ENCODE measurements around the gene DMBX1. TPM values are rescaled to one million over a fixed set of nuclear protein-coding genes. Genes with fewer than 3 reads are reported as not detected.
A peak's percentile ranks its signal among the peaks of the same experiment; 100 is the strongest.

Gene DMBX1
- polyA plus RNA-seq, 6 donors from 2014 or later: not detected

GRCh38 chr1:46490656-46491442 is 1.2 kb downstream of the DMBX1 start:
- DNase-seq (no peak), ATAC-seq (ENCODE audit: low read depth in 2 of 2) (no peak)
- H3K27ac Mint-ChIP-seq: no peak overlapping the region
- peaks cover 0 to 2% (median 0%) of the 10 kb centered on the region in 7 donors for H3K9me3 Mint-ChIP-seq
- peaks cover 15 to 38% (median 33%) of the 10 kb centered on the region in 3 donors for H3K4me1 Mint-ChIP-seq
- peaks cover 0 to 8% of the 10 kb centered on the region in 2 donors for H3K36me3 Mint-ChIP-seq
- peaks cover 67 to 98% (median 91%) of the 10 kb centered on the region in 3 donors for H3K27me3 Mint-ChIP-seq
- H3K4me3 Mint-ChIP-seq: peak overlapping the region in 5 of 8 donors; percentile 35 to 86 (median 56)

GRCh38 chr1:46491443-46492268 is 2.0 kb downstream of the DMBX1 start:
- Mint-ChIP-seq H3K4me3 (peak overlapping the region in 3 of 8 donors; percentile 2 to 32 (median 4)), H3K36me3 (peaks cover 0 to 8% of the 10 kb centered on the region in 2 donors), H3K27ac (no peak overlapping the region), H3K4me1 (peaks cover 15 to 38% (median 26%) of the 10 kb centered on the region in 3 donors), H3K27me3 (peaks cover 66 to 95% (median 91%) of the 10 kb centered on the region in 3 donors), H3K9me3 (peaks cover 0 to 2% (median 0%) of the 10 kb centered on the region in 7 donors)
- DNase-seq (no peak), ATAC-seq (ENCODE audit: low read depth in 2 of 2) (no peak)

- H3K4me3 Mint-ChIP-seq: no peak overlapping the region
- ATAC-seq (ENCODE audit: low read depth in 2 of 2) (no peak), DNase-seq (no peak)
- H3K27me3 Mint-ChIP-seq: peaks cover 68 to 95% (median 93%) of the 10 kb centered on the region in 3 donors
- peaks cover 0 to 2% (median 0%) of the 10 kb centered on the region in 7 donors for H3K9me3 Mint-ChIP-seq
- peaks cover 15 to 38% (median 26%) of the 10 kb centered on the region in 3 donors for H3K4me1 Mint-ChIP-seq
- no peak overlapping the region for H3K27ac Mint-ChIP-seq
- peaks cover 0 to 8% of the 10 kb centered on the region in 2 donors for H3K36me3 Mint-ChIP-seq
Observed at GRCh38 chr1:46492269-46492853, 2.7 kb downstream of the DMBX1 start.

GRCh38 chr1:46492871-46493270 is 3.2 kb downstream of the DMBX1 start:
- peaks cover 0 to 2% (median 0%) of the 10 kb centered on the region in 7 donors for H3K9me3 Mint-ChIP-seq
- DNase-seq: no peak
- H3K4me3 Mint-ChIP-seq: no peak overlapping the region
- H3K27me3 Mint-ChIP-seq: peaks cover 67 to 95% (median 92%) of the 10 kb centered on the region in 3 donors
- H3K27ac Mint-ChIP-seq: no peak overlapping the region
- peaks cover 0 to 8% of the 10 kb centered on the region in 2 donors for H3K36me3 Mint-ChIP-seq
- ATAC-seq (ENCODE audit: low read depth in 2 of 2): no peak
- H3K4me1 Mint-ChIP-seq: peaks cover 15 to 38% (median 26%) of the 10 kb centered on the region in 3 donors

- DNase-seq: no peak
- H3K27me3 Mint-ChIP-seq: peaks cover 66 to 96% (median 86%) of the 10 kb centered on the region in 3 donors
- H3K4me3 Mint-ChIP-seq: peak overlapping the region in 3 of 8 donors; percentile 2 to 44 (median 19)
- H3K4me1 Mint-ChIP-seq: peaks cover 15 to 35% (median 22%) of the 10 kb centered on the region in 3 donors
- peaks cover 0 to 8% of the 10 kb centered on the region in 2 donors for H3K36me3 Mint-ChIP-seq
- H3K27ac Mint-ChIP-seq: no peak overlapping the region
- peaks cover 0 to 2% (median 0%) of the 10 kb centered on the region in 7 donors for H3K9me3 Mint-ChIP-seq
- no peak for ATAC-seq (ENCODE audit: low read depth in 2 of 2)
Observed at GRCh38 chr1:46493316-46494032, 3.8 kb downstream of the DMBX1 start.

GRCh38 chr1:46494910-46495309 is 5.3 kb downstream of the DMBX1 start:
- no peaks in the 10 kb centered on the region for H3K9me3 Mint-ChIP-seq
- no peak overlapping the region for H3K4me3 Mint-ChIP-seq
- no peak overlapping the region for H3K27ac Mint-ChIP-seq
- peaks cover 3 to 20% (median 9%) of the 10 kb centered on the region in 3 donors for H3K4me1 Mint-ChIP-seq
- ATAC-seq (ENCODE audit: low read depth in 2 of 2): no peak
- H3K27me3 Mint-ChIP-seq: peaks cover 61 to 90% (median 76%) of the 10 kb centered on the region in 3 donors
- no peak for DNase-seq
- H3K36me3 Mint-ChIP-seq: peaks cover 0 to 5% of the 10 kb centered on the region in 2 donors

- Mint-ChIP-seq H3K9me3 (no peaks in the 10 kb centered on the region), H3K4me1 (peaks cover 0 to 13% (median 4%) of the 10 kb centered on the region in 3 donors), H3K36me3 (no peaks in the 10 kb centered on the region), H3K27me3 (peaks cover 61 to 90% (median 72%) of the 10 kb centered on the region in 3 donors), H3K27ac (no peak overlapping the region), H3K4me3 (no peak overlapping the region)
- ATAC-seq (ENCODE audit: low read depth in 2 of 2) (no peak), DNase-seq (no peak)
Observed at GRCh38 chr1:46495778-46496177, 6.1 kb downstream of the DMBX1 start.

- Mint-ChIP-seq H3K27me3 (peaks cover 59 to 90% (median 73%) of the 10 kb centered on the region in 3 donors), H3K36me3 (no peaks in the 10 kb centered on the region), H3K9me3 (no peaks in the 10 kb centered on the region), H3K4me3 (no peak overlapping the region), H3K27ac (no peak overlapping the region), H3K4me1 (peaks cover 0 to 11% (median 4%) of the 10 kb centered on the region in 3 donors)
- DNase-seq: no peak
- no peak for ATAC-seq (ENCODE audit: low read depth in 2 of 2)
Observed at GRCh38 chr1:46496505-46496904, 6.9 kb downstream of the DMBX1 start.

- no peak for DNase-seq
- H3K4me1 Mint-ChIP-seq: peaks cover 0 to 8% (median 4%) of the 10 kb centered on the region in 3 donors
- no peak for ATAC-seq (ENCODE audit: low read depth in 2 of 2)
- H3K9me3 Mint-ChIP-seq: no peaks in the 10 kb centered on the region
- peaks cover 57 to 89% (median 71%) of the 10 kb centered on the region in 3 donors for H3K27me3 Mint-ChIP-seq
- H3K27ac Mint-ChIP-seq: no peak overlapping the region
- H3K4me3 Mint-ChIP-seq: no peak overlapping the region
- H3K36me3 Mint-ChIP-seq: no peaks in the 10 kb centered on the region
Observed at GRCh38 chr1:46497020-46497419, 7.4 kb downstream of the DMBX1 start.

GRCh38 chr1:46497665-46498064 is 8.0 kb downstream of the DMBX1 start:
- DNase-seq (no peak), ATAC-seq (ENCODE audit: low read depth in 2 of 2) (no peak)
- Mint-ChIP-seq H3K27me3 (peaks cover 54 to 89% (median 71%) of the 10 kb centered on the region in 3 donors), H3K27ac (no peak overlapping the region), H3K9me3 (no peaks in the 10 kb centered on the region), H3K4me3 (no peak overlapping the region), H3K36me3 (no peaks in the 10 kb centered on the region), H3K4me1 (peaks cover 0 to 8% (median 3%) of the 10 kb centered on the region in 3 donors)

- Mint-ChIP-seq H3K36me3 (no peaks in the 10 kb centered on the region), H3K9me3 (peaks cover 0 to 1% (median 0%) of the 10 kb centered on the region in 7 donors), H3K4me1 (no peaks in the 10 kb centered on the region)
Observed at GRCh38 chr1:46501528-46501927, 11.9 kb downstream of the DMBX1 start.

GRCh38 chr1:46503421-46503820 is 13.8 kb downstream of the DMBX1 start:
- H3K4me3 Mint-ChIP-seq: no peak overlapping the region
- no peaks in the 10 kb centered on the region for H3K4me1 Mint-ChIP-seq
- DNase-seq: no peak
- no peak for ATAC-seq (ENCODE audit: low read depth in 2 of 2)
- peaks cover 0 to 1% (median 0%) of the 10 kb centered on the region in 7 donors for H3K9me3 Mint-ChIP-seq
- H3K27me3 Mint-ChIP-seq: peaks cover 22 to 67% (median 54%) of the 10 kb centered on the region in 3 donors
- H3K27ac Mint-ChIP-seq: no peak overlapping the region
- no peaks in the 10 kb centered on the region for H3K36me3 Mint-ChIP-seq

More at GRCh38 chr1:46501528-46501927, 11.9 kb downstream of the DMBX1 start:
- Mint-ChIP-seq H3K27me3 (peaks cover 35 to 66% (median 48%) of the 10 kb centered on the region in 3 donors), H3K27ac (no peak overlapping the region), H3K4me3 (no peak overlapping the region)
- ATAC-seq (ENCODE audit: low read depth in 2 of 2): no peak
- no peak for DNase-seq
